Body of pancreas (tissue), 4 donors: Measurements from ENCODE around the gene RAB1A. TPM values are rescaled to one million over a fixed set of nuclear protein-coding genes. Genes with fewer than 3 reads are reported as not detected.

Experiments
- ATAC-seq: fragments of 150-250 bp; one replicate; pipeline ENCODE4 v1.9.1; 2016
- DNase-seq, 4 donors: peaks; one replicate each; pipeline ENCODE4 v3.0.0-alpha.2; 2019
- H3K27ac ChIP-seq, 4 donors: fragments of 200-600 bp; sonication (generic); 1 replicate in 3 of 4; 2 replicates in 1 of 4; pipeline versions ENCODE4 v1.5.1 to v1.6.1; 2016 to 2019; ENCODE audit warnings: mild to moderate bottlenecking in 1 of 4, mixed read lengths in 1 of 4, moderate library complexity in 1 of 4
- H3K27me3 ChIP-seq, 2 donors: fragments of 200-600 bp; sonication (generic); one replicate each; pipeline ENCODE4 v1.6.0; 2016; ENCODE audit warnings: mild to moderate bottlenecking in 1 of 2
- H3K36me3 ChIP-seq, 2 donors: fragments of 200-600 bp; sonication (generic); replicated peaks in 1 of 2; 2 replicates each; pipeline ENCODE4 v1.5.1; 2016; ENCODE audit warnings: low read depth in 2 of 2; ENCODE audit not compliant: insufficient read depth in 1 of 2
- H3K4me1 ChIP-seq: fragments of 200-600 bp; sonication (generic); one replicate; pipeline ENCODE4 v1.6.0; 2016
- H3K4me3 ChIP-seq, 2 donors: fragments of 200-600 bp; sonication (generic); 1 replicate in 1 of 2; 2 replicates in 1 of 2; pipeline ENCODE4 v1.5.1; 2016 to 2019
- H3K9me3 ChIP-seq, 3 donors: fragments of 200-600 bp; sonication (generic); 1 replicate in 2 of 3; 2 replicates in 1 of 3; pipeline ENCODE4 v1.5.1; 2016
- POLR2A ChIP-seq, 3 donors: fragments of 450-650 bp; IDR thresholded peaks; one replicate each; pipeline ENCODE4 v1.6.1; 2016; ENCODE audit warnings: antibody characterized with exemption in 3 of 3, mild to moderate bottlenecking in 2 of 3
- WGBS, 2 donors: methylation state at CpG; one replicate each; pipeline ENCODE4 v1.1.5; 2017; 5-methylcytosine and 5-hydroxymethylcytosine counted together
- intact Hi-C: fragments of 100-400 bp; cut with DNase I; formaldehyde crosslinking; loops from one replicate; pipeline ENCODE4 v1.15.1; 2023
- total RNA-seq, 2 donors: library from RNA; depleted of rRNA; stranded (reverse); fragments of >200 nt; gene quantifications; one replicate each; pipeline ENCODE4 v1.1.0, GENCODE V29; 2016
- TF ChIP-seq, protein P1 (sequence below), 7 experiments: fragments of 450-650 bp in 4 of 7; fragments of 200-600 bp in 3 of 7; sonication (generic) in 3 of 7; IDR thresholded peaks; one replicate each; pipeline ENCODE4 v1.5.1; 2016 to 2019; ENCODE audit warnings: antibody characterized with exemption in 7 of 7

The RAB1A gene
- total RNA-seq, 2 donors from 2014 or later = 43.2 to 53.7 TPM

DNA sequence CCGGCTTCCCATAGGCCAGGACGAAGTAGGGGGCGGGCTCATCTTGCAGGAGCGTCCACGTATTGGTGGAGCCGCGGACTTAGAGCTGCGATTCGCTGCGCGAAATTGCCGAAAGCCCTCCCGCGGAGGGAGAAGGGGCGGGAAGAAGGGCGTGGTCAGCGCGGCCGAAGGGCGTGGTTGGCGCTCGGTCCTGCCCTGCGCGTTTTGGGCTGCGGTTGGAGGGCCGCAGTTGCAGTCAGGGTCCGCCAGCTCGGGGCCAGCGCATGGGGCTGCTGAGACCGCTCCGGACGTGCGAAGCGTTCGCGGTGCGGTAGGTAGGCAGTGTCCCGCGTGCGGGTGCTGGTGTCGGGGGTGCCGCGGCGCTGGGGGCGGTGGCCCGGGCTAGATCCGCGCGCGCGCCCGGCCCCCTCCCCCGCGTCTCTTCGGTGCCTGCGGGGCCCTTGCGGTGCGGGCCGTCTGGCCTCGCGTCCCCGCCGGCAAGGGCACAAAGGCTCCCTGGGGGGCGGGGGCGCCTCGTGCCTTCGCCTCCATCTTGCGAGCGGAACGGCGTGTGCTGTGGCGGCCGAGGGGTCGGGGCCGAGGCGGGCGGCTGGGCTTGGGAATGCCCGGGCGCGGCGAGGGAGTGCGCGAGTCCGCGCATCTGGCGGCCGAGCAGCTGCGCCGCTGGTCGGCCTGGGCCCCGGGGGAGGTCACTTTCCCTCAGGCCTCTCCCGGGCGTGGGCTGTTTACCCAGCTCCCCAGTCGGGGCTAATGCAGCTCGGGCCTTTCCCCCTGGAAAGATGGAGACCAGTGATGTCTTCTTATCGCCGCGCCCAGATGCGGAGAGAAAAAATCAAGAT, 73.5 kb downstream of the RAB1A start, which contains the start of gene CEP68:
Gene CEP68, plus strand, starts transcription at position 202 of the 839 bp plus-strand sequence. CDS start 13,029 bp downstream, outside the sequence.
- peak within 1 kb of the TSS; percentile 75 to 82 for H3K4me3 ChIP-seq
- H3K36me3 ChIP-seq = no peaks in the 10 kb centered on the region
- H3K9me3 ChIP-seq = no peaks in the 10 kb centered on the region
- H3K27ac ChIP-seq = peak within 1 kb of the TSS; percentile 76 to 90 (median 85)
- peaks cover 48% of the 10 kb centered on the region for H3K4me1 ChIP-seq
- intact Hi-C loops = no loop called here
- no peaks in the 10 kb centered on the region for H3K27me3 ChIP-seq
- ATAC-seq = peak; percentile 97
- DNase-seq = peak; percentile 97 to 98 (median 98)
- TF ChIP-seq, protein P1, sequence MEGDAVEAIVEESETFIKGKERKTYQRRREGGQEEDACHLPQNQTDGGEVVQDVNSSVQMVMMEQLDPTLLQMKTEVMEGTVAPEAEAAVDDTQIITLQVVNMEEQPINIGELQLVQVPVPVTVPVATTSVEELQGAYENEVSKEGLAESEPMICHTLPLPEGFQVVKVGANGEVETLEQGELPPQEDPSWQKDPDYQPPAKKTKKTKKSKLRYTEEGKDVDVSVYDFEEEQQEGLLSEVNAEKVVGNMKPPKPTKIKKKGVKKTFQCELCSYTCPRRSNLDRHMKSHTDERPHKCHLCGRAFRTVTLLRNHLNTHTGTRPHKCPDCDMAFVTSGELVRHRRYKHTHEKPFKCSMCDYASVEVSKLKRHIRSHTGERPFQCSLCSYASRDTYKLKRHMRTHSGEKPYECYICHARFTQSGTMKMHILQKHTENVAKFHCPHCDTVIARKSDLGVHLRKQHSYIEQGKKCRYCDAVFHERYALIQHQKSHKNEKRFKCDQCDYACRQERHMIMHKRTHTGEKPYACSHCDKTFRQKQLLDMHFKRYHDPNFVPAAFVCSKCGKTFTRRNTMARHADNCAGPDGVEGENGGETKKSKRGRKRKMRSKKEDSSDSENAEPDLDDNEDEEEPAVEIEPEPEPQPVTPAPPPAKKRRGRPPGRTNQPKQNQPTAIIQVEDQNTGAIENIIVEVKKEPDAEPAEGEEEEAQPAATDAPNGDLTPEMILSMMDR (IDR thresholded peaks at IDR 0.05) = peak in 2 of 7 experiments; percentile 18 to 20
- TF ChIP-seq POLR2A (IDR thresholded peaks at IDR 0.05) = peak; percentile 84 to 91 (median 90)
- WGBS, 2 donors = 0 to 1% methylated on average over 20 to 70 of the region's 99 CpGs

DNA sequence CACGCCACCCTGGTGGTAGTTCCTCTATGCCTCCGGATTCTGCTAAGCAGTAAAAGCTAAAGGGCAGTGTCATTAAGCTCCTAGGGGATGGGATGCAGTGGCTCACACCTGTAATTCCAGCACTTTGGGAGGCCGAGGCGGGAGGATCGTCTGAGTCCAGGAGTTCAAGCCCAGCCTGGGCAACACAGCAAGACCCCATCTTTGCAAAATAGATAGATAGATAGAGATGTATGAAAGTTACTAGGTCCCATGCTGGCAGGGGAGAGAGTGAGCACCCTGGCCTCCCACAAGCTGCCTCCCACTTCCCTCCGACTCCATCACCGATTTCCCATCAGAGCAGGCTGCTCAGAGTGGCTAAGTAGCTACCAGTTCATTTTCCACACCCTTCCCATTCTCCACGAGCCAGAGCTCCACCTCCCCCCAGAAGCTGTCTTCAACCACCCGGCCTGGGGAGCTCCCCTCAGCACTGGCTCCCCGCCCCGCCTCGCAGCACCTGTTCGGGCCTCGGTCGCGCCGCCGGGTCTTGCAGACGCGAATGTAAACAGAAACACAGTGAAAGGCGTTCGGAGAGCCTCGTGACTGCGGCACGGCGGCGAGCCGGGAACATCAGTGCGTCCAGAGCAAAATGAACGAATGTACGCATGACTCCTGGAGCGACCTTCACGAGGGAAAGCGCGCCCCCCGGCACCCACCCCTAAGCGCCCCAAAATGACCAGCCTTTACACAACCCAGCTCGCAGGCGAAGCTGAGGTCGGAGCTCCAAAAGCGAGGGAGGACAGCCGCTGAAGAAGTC, 74.3 kb downstream of the RAB1A start:
- no peaks in the 10 kb centered on the region for H3K9me3 ChIP-seq
- no peak for TF ChIP-seq POLR2A (IDR thresholded peaks at IDR 0.05)
- TF ChIP-seq, protein P1 (IDR thresholded peaks at IDR 0.05) = no peak
- no peaks in the 10 kb centered on the region for H3K27me3 ChIP-seq
- H3K36me3 ChIP-seq = no peaks in the 10 kb centered on the region
- WGBS, 2 donors = 8 to 14% methylated on average over 26 to 42 of the region's 42 CpGs
- intact Hi-C loops = no loop called here
- H3K4me1 ChIP-seq = peaks cover 39% of the 10 kb centered on the region
- peak; percentile 37 for ATAC-seq
- DNase-seq = peak in 3 of 4 donors; percentile 63 to 79 (median 69)
- H3K27ac ChIP-seq = peak overlapping the region; percentile 76 to 90 (median 85)
- peak overlapping the region; percentile 75 to 82 for H3K4me3 ChIP-seq

DNA sequence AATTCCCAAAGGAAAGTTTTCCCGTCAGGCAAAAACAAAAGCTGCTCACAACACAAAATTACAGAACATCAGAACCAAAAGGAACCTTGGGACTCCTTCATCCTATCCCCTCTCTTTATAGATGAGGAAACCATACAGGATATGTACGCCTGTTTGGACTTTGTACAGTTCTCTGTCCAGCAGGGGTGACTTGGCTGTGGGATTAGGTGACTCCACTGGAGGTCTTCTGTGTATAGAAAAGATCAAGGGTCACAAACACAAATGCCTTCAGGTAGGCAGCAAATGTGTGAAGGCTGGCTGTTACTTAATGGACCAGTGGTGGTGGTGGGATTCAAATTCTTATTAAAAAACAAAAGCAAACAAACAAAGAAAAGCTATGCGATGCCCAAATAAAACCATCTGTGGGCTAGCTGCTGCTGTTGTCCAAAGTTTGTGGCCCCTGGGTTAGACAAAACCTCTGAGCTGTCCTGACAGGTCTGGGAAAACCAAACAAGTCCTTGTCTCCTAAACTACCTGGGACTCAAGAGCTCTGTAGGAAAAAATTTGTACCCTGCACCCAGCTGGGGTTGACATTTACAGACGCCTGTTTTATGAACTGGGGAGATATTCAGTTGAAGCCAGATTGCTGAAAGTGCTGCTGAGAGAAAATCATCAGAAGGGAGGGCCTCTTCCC, 75.0 kb downstream of the RAB1A start:
- Histone ChIP-seq H3K9me3 (no peaks in the 10 kb centered on the region), H3K4me1 (peaks cover 32% of the 10 kb centered on the region), H3K27me3 (no peaks in the 10 kb centered on the region), H3K4me3 (no peak overlapping the region), H3K36me3 (no peaks in the 10 kb centered on the region), H3K27ac (no peak overlapping the region)
- WGBS, 2 donors = 46 to 77% methylated on average over 4 of the region's 4 CpGs
- ATAC-seq (no peak), DNase-seq (no peak)
- intact Hi-C loops = no loop called here
- TF ChIP-seq POLR2A (IDR thresholded peaks at IDR 0.05) = no peak
- TF ChIP-seq, protein P1 (IDR thresholded peaks at IDR 0.05) = no peak

DNA sequence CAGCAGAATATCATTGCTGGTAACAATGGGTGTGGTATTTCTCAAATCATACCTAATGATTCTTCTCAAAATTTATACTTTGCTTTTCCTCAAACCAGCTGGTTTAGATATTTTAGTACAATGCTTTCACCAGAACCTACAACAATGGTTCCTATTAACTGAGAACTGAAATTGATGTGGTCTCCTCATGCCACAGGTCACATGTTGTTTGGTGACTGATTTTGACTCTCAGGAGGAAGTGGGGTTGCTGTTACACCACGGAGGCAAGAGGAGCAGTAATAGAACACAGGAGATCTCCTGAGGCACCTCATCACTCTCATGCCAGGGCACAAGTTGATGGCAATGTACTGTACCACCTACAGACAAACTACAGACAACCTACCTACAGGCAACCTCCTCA, 76.7 kb downstream of the RAB1A start:
- TF ChIP-seq POLR2A (IDR thresholded peaks at IDR 0.05) = no peak
- TF ChIP-seq, protein P1 (IDR thresholded peaks at IDR 0.05) = no peak
- peak in 1 of 4 donors; percentile 37 for DNase-seq
- intact Hi-C loops = no loop called here
- H3K9me3 ChIP-seq = no peaks in the 10 kb centered on the region
- H3K27ac ChIP-seq = no peak overlapping the region
- peaks cover 15% of the 10 kb centered on the region for H3K4me1 ChIP-seq
- WGBS, 2 donors = 20 to 40% methylated on average over 1 of the region's 1 CpG
- ATAC-seq = no peak
- no peaks in the 10 kb centered on the region for H3K27me3 ChIP-seq
- H3K36me3 ChIP-seq = no peaks in the 10 kb centered on the region
- no peak overlapping the region for H3K4me3 ChIP-seq
